Chondrocyte (in vitro differentiated cells): ENCODE measurements around the gene UPF2. TPM values are rescaled to one million over a fixed set of nuclear protein-coding genes. Genes with fewer than 3 reads are reported as not detected.

Experiments
- DNase-seq: peaks from one replicate; pipeline ENCODE4 v3.0.0; 2021; ENCODE audit warnings: mixed read lengths, low spot score
- H3K27ac Mint-ChIP-seq: one replicate; pipeline ENCODE4 v1.8.0; 2021; ENCODE audit warnings: mild to moderate bottlenecking, moderate library complexity, mixed read lengths; ENCODE audit not compliant: unreplicated experiment
- H3K27me3 Mint-ChIP-seq: 2 replicates; pipeline ENCODE4 v1.8.0; 2021; ENCODE audit warnings: low read depth, mixed read lengths
- H3K36me3 Mint-ChIP-seq: 2 replicates; pipeline ENCODE4 v1.8.0; 2021; ENCODE audit warnings: low read depth, mixed read lengths
- H3K4me1 Mint-ChIP-seq: 2 replicates; pipeline ENCODE4 v1.8.0; 2021; ENCODE audit warnings: low read depth, mild to moderate bottlenecking, mixed read lengths
- H3K4me3 Mint-ChIP-seq: one replicate; pipeline ENCODE4 v1.8.0; 2021; ENCODE audit warnings: mild to moderate bottlenecking, moderate library complexity, mixed read lengths; ENCODE audit not compliant: unreplicated experiment
- H3K9me3 Mint-ChIP-seq: 2 replicates; pipeline ENCODE4 v1.8.0; 2021; ENCODE audit warnings: low read depth, mixed read lengths
- total RNA-seq: library from RNA; stranded (reverse); gene quantifications from 3 replicates; pipeline ENCODE4 v1.2.1, GENCODE V29; 2021
- TF ChIP-seq, protein P1 (sequence below): fragments of 200-600 bp; sonication (generic); IDR thresholded peaks from 2 replicates; pipeline ENCODE4 v1.5.0; 2021; ENCODE audit warnings: antibody characterized with exemption, mild to moderate bottlenecking, moderate library complexity

Gene UPF2
- total RNA-seq, 1 donor from 2014 or later = 20.3 TPM

DNA sequence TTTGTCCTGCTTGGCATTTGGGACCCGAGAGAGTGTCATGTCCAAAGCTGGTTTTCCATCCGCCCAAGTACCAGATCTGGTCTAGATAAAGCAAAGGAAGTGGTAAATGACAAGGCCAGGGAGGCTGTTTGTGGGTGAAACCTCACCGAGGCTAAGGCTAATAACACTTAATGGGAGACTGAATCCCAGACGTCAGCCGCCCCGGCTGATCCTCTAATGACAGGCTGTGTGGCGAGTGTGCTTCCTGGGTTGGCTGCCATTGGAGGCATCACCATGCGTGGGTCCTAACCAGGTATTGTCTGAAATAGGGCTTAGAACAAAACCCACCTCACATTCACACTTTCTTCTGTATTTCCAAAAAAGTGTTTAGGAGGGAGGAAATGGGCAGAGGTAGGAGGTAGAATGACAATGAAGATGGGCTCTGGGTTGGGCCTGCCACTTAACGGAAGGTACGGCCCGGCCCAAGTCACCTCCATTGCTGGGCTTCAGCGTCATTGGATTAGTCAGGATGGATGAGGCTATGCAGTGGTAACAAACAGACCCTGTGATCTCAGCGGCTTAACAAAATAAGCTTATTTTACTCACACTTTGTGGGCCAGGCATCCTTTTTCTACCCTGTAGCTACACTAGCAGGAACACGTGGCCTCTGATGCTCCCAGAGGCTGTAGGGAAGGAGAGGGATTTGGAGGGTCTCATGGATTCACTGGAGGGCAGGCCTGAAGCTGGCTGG, 159.8 kb downstream of the UPF2 start:
- Mint-ChIP-seq H3K4me3 (no peak overlapping the region), H3K27me3 (no peaks in the 10 kb centered on the region), H3K27ac (no peak overlapping the region), H3K36me3 (no peaks in the 10 kb centered on the region), H3K9me3 (no peaks in the 10 kb centered on the region), H3K4me1 (peaks cover 22% of the 10 kb centered on the region)
- TF ChIP-seq, protein P1, sequence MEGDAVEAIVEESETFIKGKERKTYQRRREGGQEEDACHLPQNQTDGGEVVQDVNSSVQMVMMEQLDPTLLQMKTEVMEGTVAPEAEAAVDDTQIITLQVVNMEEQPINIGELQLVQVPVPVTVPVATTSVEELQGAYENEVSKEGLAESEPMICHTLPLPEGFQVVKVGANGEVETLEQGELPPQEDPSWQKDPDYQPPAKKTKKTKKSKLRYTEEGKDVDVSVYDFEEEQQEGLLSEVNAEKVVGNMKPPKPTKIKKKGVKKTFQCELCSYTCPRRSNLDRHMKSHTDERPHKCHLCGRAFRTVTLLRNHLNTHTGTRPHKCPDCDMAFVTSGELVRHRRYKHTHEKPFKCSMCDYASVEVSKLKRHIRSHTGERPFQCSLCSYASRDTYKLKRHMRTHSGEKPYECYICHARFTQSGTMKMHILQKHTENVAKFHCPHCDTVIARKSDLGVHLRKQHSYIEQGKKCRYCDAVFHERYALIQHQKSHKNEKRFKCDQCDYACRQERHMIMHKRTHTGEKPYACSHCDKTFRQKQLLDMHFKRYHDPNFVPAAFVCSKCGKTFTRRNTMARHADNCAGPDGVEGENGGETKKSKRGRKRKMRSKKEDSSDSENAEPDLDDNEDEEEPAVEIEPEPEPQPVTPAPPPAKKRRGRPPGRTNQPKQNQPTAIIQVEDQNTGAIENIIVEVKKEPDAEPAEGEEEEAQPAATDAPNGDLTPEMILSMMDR = no peak
- DNase-seq = no peak

DNA sequence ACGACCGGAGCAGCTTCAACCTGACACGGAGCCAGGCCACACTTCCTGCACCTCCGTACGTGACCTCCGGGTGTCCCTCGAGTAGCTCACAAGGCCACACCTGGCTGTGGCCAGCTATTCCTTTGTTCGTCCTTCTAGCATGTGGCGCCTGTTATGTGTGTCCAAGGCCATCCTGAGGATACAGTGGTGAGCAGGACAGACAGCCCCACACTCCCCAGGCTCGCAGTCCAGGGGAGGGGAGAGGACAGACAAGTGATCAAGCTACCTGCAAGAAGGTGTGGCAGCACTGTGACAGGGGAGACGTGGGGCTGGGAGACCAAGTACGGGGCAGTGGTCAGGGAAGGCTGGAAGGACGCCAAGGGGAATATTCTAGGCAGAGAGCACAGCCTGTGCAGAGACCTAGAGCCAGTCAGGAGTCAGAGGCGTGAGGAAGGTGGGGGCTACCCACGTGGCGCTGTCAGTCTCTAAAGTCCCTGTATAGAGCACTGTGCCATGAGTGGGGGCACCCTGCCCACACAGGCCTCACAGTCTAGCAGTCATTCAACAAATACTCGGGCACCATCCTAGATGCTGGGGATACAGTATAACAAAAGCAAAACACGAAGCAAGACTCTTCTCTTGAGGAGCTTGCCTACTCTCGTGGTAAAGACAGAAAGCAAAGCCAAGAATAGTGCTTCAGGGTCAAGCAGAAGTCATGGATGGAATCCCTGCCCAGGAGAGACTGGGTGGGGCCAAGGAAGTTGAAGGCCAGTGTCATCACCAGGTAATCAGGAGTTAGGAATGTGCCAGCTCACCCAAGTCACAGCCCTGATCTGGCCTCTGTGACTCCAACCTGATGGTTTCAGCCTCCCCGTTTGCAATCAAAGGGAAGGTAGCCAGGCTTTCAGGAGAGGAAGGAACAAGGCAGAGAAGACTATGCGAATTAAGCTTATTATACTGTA, 160.9 kb downstream of the UPF2 start:
- Mint-ChIP-seq H3K27me3 (no peaks in the 10 kb centered on the region), H3K9me3 (no peaks in the 10 kb centered on the region), H3K36me3 (no peaks in the 10 kb centered on the region), H3K4me1 (peaks cover 22% of the 10 kb centered on the region), H3K4me3 (no peak overlapping the region), H3K27ac (no peak overlapping the region)
- TF ChIP-seq, protein P1 = no peak
- peak; percentile 64 for DNase-seq

DNA sequence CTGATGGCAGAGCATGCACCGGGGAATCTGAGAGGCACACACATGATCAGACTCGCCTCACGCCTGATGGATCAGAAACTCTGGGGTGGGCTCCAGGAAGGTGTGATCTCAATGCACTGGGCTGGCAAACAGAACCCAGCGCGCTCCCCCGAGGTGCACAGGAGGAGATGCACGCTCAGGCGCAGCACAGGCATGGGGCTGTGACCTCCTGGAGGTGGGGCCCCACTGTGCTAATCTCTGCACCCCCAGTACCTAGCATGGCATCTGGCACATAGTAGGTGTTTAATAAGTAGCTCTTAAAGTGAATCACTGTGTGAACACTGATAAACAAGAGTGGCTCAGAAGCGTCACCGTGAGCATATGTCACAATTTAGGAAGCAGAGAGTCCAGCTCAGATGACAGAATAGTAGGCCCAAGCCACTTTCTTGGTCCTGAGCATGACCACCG, 161.6 kb downstream of the UPF2 start:
- H3K4me1 Mint-ChIP-seq = peaks cover 27% of the 10 kb centered on the region
- H3K4me3 Mint-ChIP-seq = no peak overlapping the region
- no peaks in the 10 kb centered on the region for H3K36me3 Mint-ChIP-seq
- no peaks in the 10 kb centered on the region for H3K27me3 Mint-ChIP-seq
- no peak overlapping the region for H3K27ac Mint-ChIP-seq
- H3K9me3 Mint-ChIP-seq = no peaks in the 10 kb centered on the region
- TF ChIP-seq, protein P1 = no peak
- DNase-seq = peak; percentile 83

DNA sequence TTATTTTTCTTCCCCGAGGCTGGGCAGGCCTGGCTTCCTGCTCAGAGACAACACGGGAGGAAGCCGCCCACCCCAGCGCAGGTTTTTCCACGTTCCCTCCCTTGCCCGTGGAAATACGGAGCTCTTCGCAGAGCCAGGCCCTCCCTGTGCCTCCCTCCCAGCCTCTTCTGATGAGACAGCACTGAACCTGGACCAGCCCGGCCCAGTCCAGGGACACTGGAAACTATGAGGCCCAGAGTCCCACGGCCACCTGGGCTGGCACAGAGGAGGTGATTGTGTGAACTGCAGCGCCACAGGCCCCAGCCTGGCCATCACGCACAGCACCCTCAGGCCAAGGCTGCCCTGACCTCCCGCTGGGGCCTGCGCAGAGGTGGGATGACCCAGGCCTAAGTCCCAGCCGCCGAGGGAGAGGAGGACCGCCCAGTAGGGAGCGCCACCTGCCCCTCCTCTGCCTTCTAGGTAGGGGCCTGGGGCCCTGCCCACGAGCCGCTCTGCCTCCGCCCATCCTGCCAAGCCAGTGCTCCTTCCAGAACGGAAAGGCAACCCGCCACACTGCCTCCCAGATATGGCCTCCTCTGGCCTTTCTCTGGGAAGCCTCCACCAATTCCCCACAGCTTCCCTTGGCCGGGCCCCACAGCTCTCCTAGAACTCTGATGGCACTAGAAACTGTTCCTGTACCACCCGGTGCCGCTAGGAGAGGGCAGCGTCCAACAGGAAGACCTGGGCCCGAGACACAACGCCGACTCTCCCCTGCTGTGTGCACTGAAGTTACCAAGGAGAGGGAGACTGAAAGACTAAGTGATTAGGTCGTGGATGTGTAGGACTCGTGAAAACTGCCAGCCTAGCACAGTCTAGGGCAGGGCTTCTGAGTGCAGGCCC, 162.2 kb downstream of the UPF2 start:
- DNase-seq = peak; percentile 84
- TF ChIP-seq, protein P1 = no peak
- H3K9me3 Mint-ChIP-seq = no peaks in the 10 kb centered on the region
- no peak overlapping the region for H3K4me3 Mint-ChIP-seq
- no peaks in the 10 kb centered on the region for H3K27me3 Mint-ChIP-seq
- no peaks in the 10 kb centered on the region for H3K36me3 Mint-ChIP-seq
- H3K4me1 Mint-ChIP-seq = peaks cover 33% of the 10 kb centered on the region
- peak overlapping the region; percentile 59 for H3K27ac Mint-ChIP-seq
